ENCODE data around the gene HNRNPA2B1. TPM values are rescaled to one million over a fixed set of nuclear protein-coding genes. Genes with fewer than 3 reads are reported as not detected.
"Not testable (repeated sequence)": the region's sequence is repeated elsewhere in the genome, so short reads cannot be mapped to it uniquely, and the experiment has no call there.

Gene HNRNPA2B1
- total and polyA plus RNA-seq, 8 donors = 338 to 1,529 (median 1,312) TPM

DNA sequence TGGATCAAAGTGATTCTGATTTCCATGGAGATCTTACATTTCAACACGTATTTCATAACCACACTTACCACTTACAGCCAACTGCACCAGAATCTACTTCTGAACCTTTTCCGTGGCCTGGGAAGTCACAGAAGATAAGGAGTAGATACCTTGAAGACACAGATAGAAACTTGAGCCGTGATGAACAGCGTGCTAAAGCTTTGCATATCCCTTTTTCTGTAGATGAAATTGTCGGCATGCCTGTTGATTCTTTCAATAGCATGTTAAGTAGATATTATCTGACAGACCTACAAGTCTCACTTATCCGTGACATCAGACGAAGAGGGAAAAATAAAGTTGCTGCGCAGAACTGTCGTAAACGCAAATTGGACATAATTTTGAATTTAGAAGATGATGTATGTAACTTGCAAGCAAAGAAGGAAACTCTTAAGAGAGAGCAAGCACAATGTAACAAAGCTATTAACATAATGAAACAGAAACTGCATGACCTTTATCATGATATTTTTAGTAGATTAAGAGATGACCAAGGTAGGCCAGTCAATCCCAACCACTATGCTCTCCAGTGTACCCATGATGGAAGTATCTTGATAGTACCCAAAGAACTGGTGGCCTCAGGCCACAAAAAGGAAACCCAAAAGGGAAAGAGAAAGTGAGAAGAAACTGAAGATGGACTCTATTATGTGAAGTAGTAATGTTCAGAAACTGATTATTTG is 15.3 kb downstream of the HNRNPA2B1 start:
- ATAC-seq (no peak), DNase-seq (no peak)
- intact Hi-C loops (cut with DNase I) = no loop called here
- Histone ChIP-seq H3K36me3 (peaks cover 0 to 59% of the 10 kb centered on the region in 2 donors), H3K4me1 (peaks cover 0 to 28% of the 10 kb centered on the region in 2 donors), H3K4me3 (no peak overlapping the region), H3K27me3 (no peaks in the 10 kb centered on the region), H3K27ac (no peak overlapping the region), H3K9me3 (no peaks in the 10 kb centered on the region)
- TF ChIP-seq, protein P1, sequence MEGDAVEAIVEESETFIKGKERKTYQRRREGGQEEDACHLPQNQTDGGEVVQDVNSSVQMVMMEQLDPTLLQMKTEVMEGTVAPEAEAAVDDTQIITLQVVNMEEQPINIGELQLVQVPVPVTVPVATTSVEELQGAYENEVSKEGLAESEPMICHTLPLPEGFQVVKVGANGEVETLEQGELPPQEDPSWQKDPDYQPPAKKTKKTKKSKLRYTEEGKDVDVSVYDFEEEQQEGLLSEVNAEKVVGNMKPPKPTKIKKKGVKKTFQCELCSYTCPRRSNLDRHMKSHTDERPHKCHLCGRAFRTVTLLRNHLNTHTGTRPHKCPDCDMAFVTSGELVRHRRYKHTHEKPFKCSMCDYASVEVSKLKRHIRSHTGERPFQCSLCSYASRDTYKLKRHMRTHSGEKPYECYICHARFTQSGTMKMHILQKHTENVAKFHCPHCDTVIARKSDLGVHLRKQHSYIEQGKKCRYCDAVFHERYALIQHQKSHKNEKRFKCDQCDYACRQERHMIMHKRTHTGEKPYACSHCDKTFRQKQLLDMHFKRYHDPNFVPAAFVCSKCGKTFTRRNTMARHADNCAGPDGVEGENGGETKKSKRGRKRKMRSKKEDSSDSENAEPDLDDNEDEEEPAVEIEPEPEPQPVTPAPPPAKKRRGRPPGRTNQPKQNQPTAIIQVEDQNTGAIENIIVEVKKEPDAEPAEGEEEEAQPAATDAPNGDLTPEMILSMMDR (IDR thresholded peaks at IDR 0.05) = no peak

DNA sequence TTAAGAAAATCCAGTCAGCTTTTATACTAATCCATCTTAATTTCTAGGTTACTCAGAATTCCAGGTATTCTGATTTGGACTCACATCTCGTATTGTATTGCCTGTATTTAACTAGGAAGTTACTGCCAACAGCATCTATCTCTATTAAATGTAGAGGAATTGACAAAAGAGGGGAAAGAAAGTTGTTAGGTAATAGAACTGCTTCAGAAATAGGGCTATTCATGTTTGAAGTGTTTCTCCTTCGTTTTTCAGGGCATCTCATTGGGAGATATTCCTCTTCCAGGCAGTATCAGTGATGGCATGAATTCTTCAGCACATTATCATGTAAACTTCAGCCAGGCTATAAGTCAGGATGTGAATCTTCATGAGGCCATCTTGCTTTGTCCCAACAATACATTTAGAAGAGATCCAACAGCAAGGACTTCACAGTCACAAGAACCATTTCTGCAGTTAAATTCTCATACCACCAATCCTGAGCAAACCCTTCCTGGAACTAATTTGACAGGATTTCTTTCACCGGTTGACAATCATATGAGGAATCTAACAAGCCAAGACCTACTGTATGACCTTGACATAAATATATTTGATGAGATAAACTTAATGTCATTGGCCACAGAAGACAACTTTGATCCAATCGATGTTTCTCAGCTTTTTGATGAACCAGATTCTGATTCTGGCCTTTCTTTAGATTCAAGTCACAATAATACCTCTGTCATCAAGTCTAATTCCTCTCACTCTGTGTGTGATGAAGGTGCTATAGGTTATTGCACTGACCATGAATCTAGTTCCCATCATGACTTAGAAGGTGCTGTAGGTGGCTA is 16.1 kb downstream of the HNRNPA2B1 start:
- DNase-seq; H3K27me3 ChIP-seq; intact Hi-C loops (cut with DNase I); ATAC-seq; H3K9me3 ChIP-seq; H3K4me3 ChIP-seq: not testable (repeated sequence)
- H3K4me1 ChIP-seq = peaks cover 0 to 24% of the 10 kb centered on the region in 2 donors
- peaks cover 0 to 51% of the 10 kb centered on the region in 2 donors for H3K36me3 ChIP-seq
- peak overlapping the region in 1 of 2 donors; percentile 21 for H3K27ac ChIP-seq

DNA sequence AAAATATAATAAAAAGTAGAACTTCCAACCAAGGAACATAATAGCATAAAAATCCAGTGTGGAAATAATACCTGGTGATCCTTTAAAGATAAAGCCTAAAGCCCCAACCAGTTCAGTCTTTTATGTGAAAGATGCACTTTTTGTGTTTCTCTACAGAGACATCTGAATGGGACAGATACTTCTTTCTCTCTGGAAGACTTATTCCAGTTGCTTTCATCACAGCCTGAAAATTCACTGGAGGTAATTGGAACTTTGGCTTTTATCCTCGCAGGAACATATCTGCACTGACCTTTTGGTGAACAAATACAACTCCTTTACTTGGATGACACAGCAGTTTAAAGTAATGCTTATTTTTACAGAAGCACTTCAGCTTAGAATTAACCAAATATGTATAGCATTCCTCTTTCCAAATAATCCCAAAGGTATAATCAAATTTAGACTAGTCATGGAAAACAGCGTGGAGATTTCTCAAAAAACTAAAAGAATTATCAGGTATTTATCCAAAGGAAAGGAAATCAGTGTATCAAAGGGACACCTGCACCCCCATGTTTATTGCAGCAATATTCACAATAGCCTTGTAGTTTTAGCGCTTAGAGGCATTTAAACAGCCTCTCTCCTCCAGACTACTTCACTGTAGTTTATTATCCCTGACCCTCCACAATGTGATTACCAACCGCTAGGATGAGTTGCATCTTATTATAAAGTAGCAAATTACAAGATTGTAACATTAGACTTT is 16.8 kb downstream of the HNRNPA2B1 start:
- Histone ChIP-seq H3K27me3 (no peaks in the 10 kb centered on the region), H3K4me1 (peaks cover 0 to 17% of the 10 kb centered on the region in 2 donors), H3K27ac (peak overlapping the region in 1 of 2 donors; percentile 29), H3K36me3 (peaks cover 0 to 43% of the 10 kb centered on the region in 2 donors), H3K4me3 (no peak overlapping the region), H3K9me3 (no peaks in the 10 kb centered on the region)
- TF ChIP-seq, protein P1 (IDR thresholded peaks at IDR 0.05) = no peak
- DNase-seq = no peak
- intact Hi-C loops (cut with DNase I) = no loop called here
- no peak for ATAC-seq

DNA sequence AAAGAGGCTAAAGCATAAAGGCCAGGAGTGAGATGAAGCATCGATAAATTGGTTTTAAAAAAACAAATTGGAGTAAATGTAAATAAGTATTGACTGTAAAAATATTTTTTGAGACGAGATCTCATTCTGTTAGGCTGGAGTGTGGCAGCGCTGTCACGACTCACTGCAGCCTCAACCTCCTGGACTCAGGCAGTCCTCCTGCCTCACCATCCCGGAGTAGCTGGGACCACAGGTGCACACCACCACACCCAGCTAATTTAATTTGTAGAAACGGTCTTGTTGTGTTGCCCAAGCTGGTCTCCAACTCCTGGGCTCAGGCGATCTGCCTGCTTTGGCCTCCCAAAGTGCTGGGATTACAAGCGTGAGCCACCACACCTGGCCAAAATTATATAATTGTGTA is 17.8 kb downstream of the HNRNPA2B1 start:
- no peak for DNase-seq
- H3K27ac ChIP-seq = no peak overlapping the region
- intact Hi-C loops (cut with DNase I) = no loop called here
- no peak for ATAC-seq
- no peaks in the 10 kb centered on the region for H3K9me3 ChIP-seq
- no peak overlapping the region for H3K4me3 ChIP-seq
- peaks cover 0 to 16% of the 10 kb centered on the region in 2 donors for H3K4me1 ChIP-seq
- TF ChIP-seq, protein P1 (IDR thresholded peaks at IDR 0.05) = no peak
- no peaks in the 10 kb centered on the region for H3K27me3 ChIP-seq
- H3K36me3 ChIP-seq = peaks cover 0 to 33% of the 10 kb centered on the region in 2 donors

DNA sequence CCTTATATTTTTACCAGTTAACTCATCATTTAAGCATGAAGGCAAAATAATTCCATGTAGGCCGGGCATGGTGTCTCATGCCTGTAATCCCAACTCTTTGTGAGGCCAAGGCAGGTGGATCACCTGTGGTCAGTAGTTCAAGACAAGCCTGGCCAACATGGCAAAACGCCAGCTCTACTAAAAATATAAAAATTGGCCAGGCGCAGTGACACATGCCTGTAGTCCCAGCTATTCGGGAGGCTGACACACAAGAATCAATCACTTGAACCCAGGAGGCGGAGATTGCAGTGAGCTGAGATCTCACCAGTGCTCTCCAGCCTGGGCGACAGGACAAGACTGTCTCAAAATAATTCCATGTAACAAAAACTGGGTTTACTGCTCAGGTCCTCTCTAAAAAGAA is 18.3 kb downstream of the HNRNPA2B1 start:
- peaks cover 0 to 16% of the 10 kb centered on the region in 2 donors for H3K4me1 ChIP-seq
- ATAC-seq (no peak), DNase-seq (no peak)
- TF ChIP-seq, protein P1 (IDR thresholded peaks at IDR 0.05) = no peak
- peaks cover 0 to 29% of the 10 kb centered on the region in 2 donors for H3K36me3 ChIP-seq
- no peaks in the 10 kb centered on the region for H3K27me3 ChIP-seq
- intact Hi-C loops (cut with DNase I) = no loop called here
- H3K9me3 ChIP-seq = no peaks in the 10 kb centered on the region
- H3K27ac ChIP-seq = no peak overlapping the region
- H3K4me3 ChIP-seq = no peak overlapping the region

All from left lung (tissue), 10 donors.